HEK293 (cell line): ENCODE data around the gene CDKAL1.

Experiments used
- BCL11B ChIP-seq: fragments of 450-650 bp; formaldehyde crosslinking; IDR thresholded peaks from 2 replicates; pipeline ENCODE4 v1.5.1; 2016; ENCODE audit warnings: low read depth, missing biosample characterization, missing genetic modification characterization
- EGR2 ChIP-seq: fragments of 450-650 bp; formaldehyde crosslinking; IDR thresholded peaks from 2 replicates; pipeline ENCODE4 v1.5.1; 2016; ENCODE audit warnings: low read depth, missing biosample characterization, missing genetic modification characterization
- FEZF1 ChIP-seq: fragments of 450-650 bp; formaldehyde crosslinking; IDR thresholded peaks from 2 replicates; pipeline ENCODE4 v1.5.1; 2016; ENCODE audit warnings: missing biosample characterization, missing genetic modification characterization
- GLIS2 ChIP-seq: fragments of 450-650 bp; formaldehyde crosslinking; IDR thresholded peaks from 2 replicates; pipeline ENCODE4 v1.5.1; 2016; ENCODE audit warnings: missing biosample characterization, missing genetic modification characterization
- HOXC10 ChIP-seq: sonication (generic); formaldehyde crosslinking; IDR thresholded peaks from 2 replicates; pipeline ENCODE4 v1.8.1; 2023; ENCODE audit warnings: mild to moderate bottlenecking, missing genetic modification reagents
- IKZF3 ChIP-seq: fragments of 450-650 bp; IDR thresholded peaks from 2 replicates; pipeline ENCODE4 v1.5.0; 2018; ENCODE audit warnings: missing biosample characterization, mild to moderate bottlenecking, missing genetic modification characterization, moderate library complexity
- OVOL3 ChIP-seq: fragments of 450-650 bp; formaldehyde crosslinking; IDR thresholded peaks from 2 replicates; pipeline ENCODE4 v1.5.1; 2016; ENCODE audit warnings: missing biosample characterization, missing genetic modification characterization
- SP3 ChIP-seq: fragments of 450-650 bp; formaldehyde crosslinking; IDR thresholded peaks from 2 replicates; pipeline ENCODE4 v1.5.1; 2016; ENCODE audit warnings: missing biosample characterization, missing genetic modification characterization
- SP7 ChIP-seq: fragments of 450-650 bp; formaldehyde crosslinking; IDR thresholded peaks from 2 replicates; pipeline ENCODE4 v1.5.1; 2016; ENCODE audit warnings: missing biosample characterization, missing genetic modification characterization
- YY1 ChIP-seq: fragments of 450-650 bp; formaldehyde crosslinking; IDR thresholded peaks from 2 replicates; pipeline ENCODE4 v1.5.1; 2018; ENCODE audit warnings: missing biosample characterization, missing genetic modification characterization
- ZBTB1 ChIP-seq: fragments of 450-650 bp; formaldehyde crosslinking; IDR thresholded peaks from 2 replicates; pipeline ENCODE4 v1.5.1; 2016; ENCODE audit warnings: missing biosample characterization, missing genetic modification characterization
- ZBTB44 ChIP-seq: fragments of 450-650 bp; IDR thresholded peaks from 2 replicates; pipeline ENCODE4 v1.5.1; 2018; ENCODE audit warnings: missing biosample characterization, mild to moderate bottlenecking, missing genetic modification characterization
- ZBTB8A ChIP-seq: fragments of 450-650 bp; formaldehyde crosslinking; IDR thresholded peaks from 2 replicates; pipeline ENCODE4 v1.5.1; 2016; ENCODE audit warnings: missing biosample characterization, missing genetic modification characterization
- ZFP69B ChIP-seq: fragments of 450-650 bp; formaldehyde crosslinking; IDR thresholded peaks from 2 replicates; pipeline ENCODE4 v1.5.1; 2016; ENCODE audit warnings: missing biosample characterization, missing genetic modification characterization
- ZNF138 ChIP-seq: fragments of 450-650 bp; formaldehyde crosslinking; IDR thresholded peaks from 2 replicates; pipeline ENCODE4 v1.5.1; 2016; ENCODE audit warnings: missing biosample characterization, missing genetic modification characterization, borderline replicate concordance
- ZNF140 ChIP-seq: fragments of 450-650 bp; formaldehyde crosslinking; IDR thresholded peaks from 2 replicates; pipeline ENCODE4 v1.5.1; 2016; ENCODE audit warnings: missing biosample characterization, missing genetic modification characterization
- ZNF146 ChIP-seq: fragments of 450-650 bp; formaldehyde crosslinking; IDR thresholded peaks from 2 replicates; pipeline ENCODE4 v1.5.1; 2016; ENCODE audit warnings: missing biosample characterization, missing genetic modification characterization
- ZNF174 ChIP-seq: fragments of 450-650 bp; formaldehyde crosslinking; IDR thresholded peaks from 2 replicates; pipeline ENCODE4 v1.5.0; 2017; ENCODE audit warnings: missing biosample characterization, mild to moderate bottlenecking, missing genetic modification characterization
- ZNF175 ChIP-seq: fragments of 450-650 bp; formaldehyde crosslinking; IDR thresholded peaks from 2 replicates; pipeline ENCODE4 v1.5.1; 2016; ENCODE audit warnings: missing biosample characterization, missing genetic modification characterization
- ZNF221 ChIP-seq: fragments of 450-650 bp; formaldehyde crosslinking; IDR thresholded peaks from 2 replicates; pipeline ENCODE4 v1.5.1; 2017; ENCODE audit warnings: missing biosample characterization, missing genetic modification characterization, borderline replicate concordance
- ZNF280C ChIP-seq: fragments of 450-650 bp; formaldehyde crosslinking; IDR thresholded peaks from 2 replicates; pipeline ENCODE4 v1.5.1; 2016; ENCODE audit warnings: missing biosample characterization, missing genetic modification characterization
- ZNF549 ChIP-seq: fragments of 450-650 bp; IDR thresholded peaks from 2 replicates; pipeline ENCODE4 v1.5.1; 2018; ENCODE audit warnings: missing biosample characterization, missing genetic modification characterization, mild to moderate bottlenecking, inconsistent platforms, moderate library complexity
- ZNF596 ChIP-seq: fragments of 450-650 bp; IDR thresholded peaks from 2 replicates; pipeline ENCODE4 v1.5.0; 2018; ENCODE audit warnings: missing biosample characterization, mild to moderate bottlenecking, missing genetic modification characterization, moderate library complexity
- ZNF610 ChIP-seq: fragments of 450-650 bp; formaldehyde crosslinking; IDR thresholded peaks from 2 replicates; pipeline ENCODE4 v1.5.1; 2016; ENCODE audit warnings: missing biosample characterization, missing genetic modification characterization, borderline replicate concordance
- ZNF660 ChIP-seq: fragments of 450-650 bp; IDR thresholded peaks from 2 replicates; pipeline ENCODE4 v1.5.1; 2018; ENCODE audit warnings: missing biosample characterization, mild to moderate bottlenecking, missing genetic modification characterization
- ZNF692 ChIP-seq: fragments of 450-650 bp; formaldehyde crosslinking; IDR thresholded peaks from 2 replicates; pipeline ENCODE4 v1.5.1; 2016; ENCODE audit warnings: missing biosample characterization, missing genetic modification characterization
- ZNF776 ChIP-seq: fragments of 450-650 bp; formaldehyde crosslinking; IDR thresholded peaks from 2 replicates; pipeline ENCODE4 v1.5.0; 2017; ENCODE audit warnings: missing biosample characterization, missing genetic modification characterization, borderline replicate concordance
- ZXDB ChIP-seq: fragments of 450-650 bp; formaldehyde crosslinking; IDR thresholded peaks from 2 replicates; pipeline ENCODE4 v1.5.1; 2016; ENCODE audit warnings: missing biosample characterization, missing genetic modification characterization
- TF ChIP-seq, protein P1 (sequence below): fragments of 450-650 bp; formaldehyde crosslinking; IDR thresholded peaks from 2 replicates; pipeline ENCODE4 v1.5.1; 2016; ENCODE audit warnings: missing biosample characterization, missing genetic modification characterization
- TF ChIP-seq, protein P2 (sequence below): fragments of 450-650 bp; formaldehyde crosslinking; conservative IDR thresholded peaks from 2 replicates; pipeline ENCODE4 v1.5.1; 2016; ENCODE audit warnings: low read depth, missing biosample characterization, missing genetic modification characterization

Gene CDKAL1

DNA sequence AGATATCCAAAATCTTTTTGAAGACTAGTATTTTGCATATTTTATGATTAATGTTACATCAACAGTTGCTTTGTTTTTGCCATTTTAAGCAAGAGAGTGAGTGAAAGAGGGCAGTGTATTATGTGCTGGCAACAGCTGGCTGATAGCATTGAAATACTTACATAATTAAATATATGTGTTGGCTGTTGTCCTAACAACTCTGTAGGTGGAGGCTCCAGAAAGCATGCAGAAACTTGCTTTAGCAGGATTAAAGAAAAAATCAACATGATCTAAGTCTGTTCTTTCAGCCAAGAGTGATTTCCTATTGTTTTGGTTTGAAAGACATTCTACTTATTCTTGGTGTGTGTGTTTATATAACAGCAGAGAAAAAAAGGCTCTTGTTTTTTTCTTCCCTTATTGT is 127.5 kb downstream of the CDKAL1 start (continued):
- TF ChIP-seq ZFP69B (no peak), ZNF596 (no peak), ZNF280C (no peak), ZBTB44 (peak; percentile 95), ZNF140 (no peak), ZXDB (tag by site-specific recombination) (peak; percentile 61; the same call in 1 of the 2 replicates), EGR2 (tag by site-specific recombination) (no peak), ZNF174 (tag by site-specific recombination) (no peak), ZNF610 (tag by site-specific recombination) (no peak), ZBTB1 (tag by site-specific recombination) (no peak), BCL11B (tag by site-specific recombination) (no peak), IKZF3 (peak; percentile 85), HOXC10 (CRISPR knock-in tag) (no peak), ZNF221 (no peak), FEZF1 (tag by site-specific recombination) (peak; percentile 80), YY1 (tag by site-specific recombination) (no peak), ZNF776 (tag by site-specific recombination) (no peak), ZNF692 (tag by site-specific recombination) (0 out of 2 replicates have a peak, but pooled peaks have one; percentile 23), ZNF660 (tag by site-specific recombination) (no peak), GLIS2 (no peak), ZNF549 (tag by site-specific recombination) (no peak), ZNF138 (tag by site-specific recombination) (no peak), ZNF146 (tag by site-specific recombination) (no peak), SP3 (no peak), ZBTB8A (no peak), ZNF175 (tag by site-specific recombination) (no peak), OVOL3 (tag by site-specific recombination) (no peak), SP7 (tag by site-specific recombination) (no peak)
- TF ChIP-seq, protein P1, sequence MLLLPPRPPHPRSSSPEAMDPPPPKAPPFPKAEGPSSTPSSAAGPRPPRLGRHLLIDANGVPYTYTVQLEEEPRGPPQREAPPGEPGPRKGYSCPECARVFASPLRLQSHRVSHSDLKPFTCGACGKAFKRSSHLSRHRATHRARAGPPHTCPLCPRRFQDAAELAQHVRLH (tag by site-specific recombination): no peak
- TF ChIP-seq, protein P2, sequence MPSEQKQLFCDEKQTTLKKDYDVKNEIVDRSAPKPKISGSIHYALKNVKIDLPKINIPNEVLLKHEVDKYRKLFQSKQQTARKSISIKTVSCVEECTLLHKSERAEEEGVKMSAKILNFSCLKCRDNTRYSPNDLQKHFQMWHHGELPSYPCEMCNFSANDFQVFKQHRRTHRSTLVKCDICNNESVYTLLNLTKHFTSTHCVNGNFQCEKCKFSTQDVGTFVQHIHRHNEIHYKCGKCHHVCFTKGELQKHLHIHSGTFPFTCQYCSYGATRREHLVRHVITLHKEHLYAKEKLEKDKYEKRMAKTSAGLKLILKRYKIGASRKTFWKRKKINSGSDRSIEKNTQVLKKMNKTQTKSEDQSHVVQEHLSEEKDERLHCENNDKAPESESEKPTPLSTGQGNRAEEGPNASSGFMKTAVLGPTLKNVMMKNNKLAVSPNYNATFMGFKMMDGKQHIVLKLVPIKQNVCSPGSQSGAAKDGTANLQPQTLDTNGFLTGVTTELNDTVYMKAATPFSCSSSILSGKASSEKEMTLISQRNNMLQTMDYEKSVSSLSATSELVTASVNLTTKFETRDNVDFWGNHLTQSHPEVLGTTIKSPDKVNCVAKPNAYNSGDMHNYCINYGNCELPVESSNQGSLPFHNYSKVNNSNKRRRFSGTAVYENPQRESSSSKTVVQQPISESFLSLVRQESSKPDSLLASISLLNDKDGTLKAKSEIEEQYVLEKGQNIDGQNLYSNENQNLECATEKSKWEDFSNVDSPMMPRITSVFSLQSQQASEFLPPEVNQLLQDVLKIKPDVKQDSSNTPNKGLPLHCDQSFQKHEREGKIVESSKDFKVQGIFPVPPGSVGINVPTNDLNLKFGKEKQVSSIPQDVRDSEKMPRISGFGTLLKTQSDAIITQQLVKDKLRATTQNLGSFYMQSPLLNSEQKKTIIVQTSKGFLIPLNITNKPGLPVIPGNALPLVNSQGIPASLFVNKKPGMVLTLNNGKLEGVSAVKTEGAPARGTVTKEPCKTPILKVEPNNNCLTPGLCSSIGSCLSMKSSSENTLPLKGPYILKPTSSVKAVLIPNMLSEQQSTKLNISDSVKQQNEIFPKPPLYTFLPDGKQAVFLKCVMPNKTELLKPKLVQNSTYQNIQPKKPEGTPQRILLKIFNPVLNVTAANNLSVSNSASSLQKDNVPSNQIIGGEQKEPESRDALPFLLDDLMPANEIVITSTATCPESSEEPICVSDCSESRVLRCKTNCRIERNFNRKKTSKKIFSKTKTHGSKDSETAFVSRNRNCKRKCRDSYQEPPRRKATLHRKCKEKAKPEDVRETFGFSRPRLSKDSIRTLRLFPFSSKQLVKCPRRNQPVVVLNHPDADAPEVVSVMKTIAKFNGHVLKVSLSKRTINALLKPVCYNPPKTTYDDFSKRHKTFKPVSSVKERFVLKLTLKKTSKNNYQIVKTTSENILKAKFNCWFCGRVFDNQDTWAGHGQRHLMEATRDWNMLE (tag by site-specific recombination): no peak
